H9 (cell line): ENCODE data around the gene BCL6B. TPM values are rescaled to one million over a fixed set of nuclear protein-coding genes. Genes with fewer than 3 reads are reported as not detected.

Source experiments
- DNase-seq: peaks from one replicate; pipeline ENCODE4 v3.0.0-alpha.2; 2017
- H2AFZ ChIP-seq: one replicate; pipeline ENCODE4 v1.6.1; 2013; ENCODE audit warnings: mild to moderate bottlenecking, low read length, control low read depth, moderate library complexity
- H2AK5ac ChIP-seq: 2 replicates; pipeline ENCODE4 v1.6.1; 2013; ENCODE audit warnings: low read length, control low read depth, mixed read lengths; ENCODE audit not compliant: insufficient read length
- H2BK120ac ChIP-seq: one replicate; pipeline ENCODE4 v1.6.1; 2013; ENCODE audit warnings: low read depth, mild to moderate bottlenecking, low read length, control low read depth, inconsistent platforms; ENCODE audit not compliant: poor library complexity, severe bottlenecking
- H2BK12ac ChIP-seq: 2 replicates; pipeline ENCODE4 v1.6.1; 2013; ENCODE audit warnings: low read length, control low read depth, mixed read lengths, low read depth; ENCODE audit not compliant: insufficient read length
- H2BK15ac ChIP-seq: 2 replicates; pipeline ENCODE4 v1.6.1; 2013; ENCODE audit warnings: low read depth, low read length, control low read depth
- H2BK20ac ChIP-seq: one replicate; pipeline ENCODE4 v1.6.1; 2013; ENCODE audit warnings: low read depth, mild to moderate bottlenecking, low read length, control low read depth, inconsistent platforms; ENCODE audit not compliant: poor library complexity, severe bottlenecking
- H2BK5ac ChIP-seq: 2 replicates; pipeline ENCODE4 v1.6.1; 2013; ENCODE audit warnings: low read length, control low read depth, mixed read lengths; ENCODE audit not compliant: insufficient read length
- H3K14ac ChIP-seq: 2 replicates; pipeline ENCODE4 v1.6.1; 2013; ENCODE audit warnings: low read length, control low read depth; ENCODE audit not compliant: insufficient read depth
- H3K18ac ChIP-seq: 2 replicates; pipeline ENCODE4 v1.6.1; 2013; ENCODE audit warnings: low read depth, mild to moderate bottlenecking, mixed read lengths, low read length, control low read depth; ENCODE audit not compliant: insufficient read length
- H3K23ac ChIP-seq: 2 replicates; pipeline ENCODE4 v1.6.1; 2013; ENCODE audit warnings: low read length, control low read depth, mixed read lengths, low read depth; ENCODE audit not compliant: insufficient read length
- H3K23me2 ChIP-seq: 2 replicates; pipeline ENCODE4 v1.6.1; 2013; ENCODE audit warnings: low read depth, mild to moderate bottlenecking, mixed read lengths, low read length, control low read depth; ENCODE audit not compliant: insufficient read length, poor library complexity, severe bottlenecking
- H3K27ac ChIP-seq: 2 replicates; pipeline ENCODE4 v1.5.1; 2013; ENCODE audit warnings: low read length, control low read depth, mixed read lengths, low read depth; ENCODE audit not compliant: insufficient read length
- H3K27me3 ChIP-seq: 2 replicates; pipeline ENCODE4 v1.6.1; 2013; ENCODE audit warnings: low read length, control low read depth, inconsistent platforms; ENCODE audit not compliant: insufficient read depth
- H3K4ac ChIP-seq: 2 replicates; pipeline ENCODE4 v1.6.1; 2013; ENCODE audit warnings: low read depth, mild to moderate bottlenecking, control low read depth, inconsistent platforms, low read length, moderate library complexity
- H3K4me1 ChIP-seq: 2 replicates; pipeline ENCODE4 v1.6.1; 2013; ENCODE audit warnings: low read length, control low read depth, inconsistent platforms; ENCODE audit not compliant: insufficient read depth
- H3K4me2 ChIP-seq: 2 replicates; pipeline ENCODE4 v1.6.1; 2013; ENCODE audit warnings: low read length, control low read depth, mixed read lengths; ENCODE audit not compliant: insufficient read length, insufficient read depth
- H3K56ac ChIP-seq: 2 replicates; pipeline ENCODE4 v1.6.1; 2013; ENCODE audit warnings: low read depth, mild to moderate bottlenecking, mixed read lengths, low read length, control low read depth; ENCODE audit not compliant: insufficient read length
- H3K79me1 ChIP-seq: 2 replicates; pipeline ENCODE4 v1.6.1; 2013; ENCODE audit warnings: low read depth, mild to moderate bottlenecking, moderate library complexity, low read length, control low read depth, inconsistent platforms; ENCODE audit not compliant: insufficient read depth, poor library complexity, severe bottlenecking
- H3K79me2 ChIP-seq: 2 replicates; pipeline ENCODE4 v1.6.1; 2013; ENCODE audit warnings: low read length, control low read depth, inconsistent platforms; ENCODE audit not compliant: insufficient read depth
- H3K9ac ChIP-seq: 2 replicates; pipeline ENCODE4 v1.6.1; 2013; ENCODE audit warnings: low read length, control low read depth, mixed read lengths; ENCODE audit not compliant: insufficient read length; ENCODE audit errors: extremely low read depth
- H3K9me3 ChIP-seq: one replicate; pipeline ENCODE4 v1.6.1; 2013; ENCODE audit warnings: low read depth, low read length, inconsistent platforms; ENCODE audit not compliant: control insufficient read depth
- H3T11ph ChIP-seq: one replicate; pipeline ENCODE4 v1.6.1; 2013; ENCODE audit warnings: mild to moderate bottlenecking, low read length, control low read depth, inconsistent platforms
- H4K20me1 ChIP-seq: one replicate; pipeline ENCODE4 v1.6.1; 2013; ENCODE audit not compliant: control insufficient read depth, insufficient read length, insufficient read depth
- H4K5ac ChIP-seq: 2 replicates; pipeline ENCODE4 v1.6.1; 2013; ENCODE audit warnings: low read depth, mild to moderate bottlenecking, mixed read lengths, low read length, control low read depth; ENCODE audit not compliant: insufficient read length
- H4K8ac ChIP-seq: replicated peaks from 2 replicates; pipeline ENCODE4 v1.6.1; 2013; ENCODE audit warnings: low read length, control low read depth, mixed read lengths, low read depth; ENCODE audit not compliant: insufficient read length
- H4K91ac ChIP-seq: 2 replicates; pipeline ENCODE4 v1.6.1; 2013; ENCODE audit warnings: low read depth, mild to moderate bottlenecking, moderate library complexity, mixed read lengths, low read length, control low read depth; ENCODE audit not compliant: insufficient read length
- H3K27ac Mint-ChIP-seq, 3 experiments: 2 replicates in 2 of 3; 3 replicates in 1 of 3; pipeline ENCODE4 v1.8.0; 2020 to 2021; ENCODE audit warnings: mixed read lengths in 3 of 3, mild to moderate bottlenecking in 1 of 3, moderate library complexity in 1 of 3
- H3K27me3 Mint-ChIP-seq: 2 replicates; pipeline ENCODE4 v1.8.0; 2021; ENCODE audit warnings: low read depth, mild to moderate bottlenecking, moderate library complexity, mixed read lengths
- H3K36me3 Mint-ChIP-seq, 3 experiments: 2 replicates in 2 of 3; 3 replicates in 1 of 3; pipeline ENCODE4 v1.8.0; 2020 to 2021; ENCODE audit warnings: low read depth in 3 of 3, mixed read lengths in 3 of 3; ENCODE audit not compliant: insufficient read depth in 1 of 3
- H3K4me1 Mint-ChIP-seq, 2 experiments: 2 replicates each; pipeline ENCODE4 v1.8.0; 2020; ENCODE audit warnings: mixed read lengths in 2 of 2
- H3K4me3 Mint-ChIP-seq, 2 experiments: 2 replicates in 1 of 2; 3 replicates in 1 of 2; pipeline ENCODE4 v1.8.0; 2020 to 2021; ENCODE audit warnings: mild to moderate bottlenecking in 2 of 2, mixed read lengths in 2 of 2, moderate library complexity in 1 of 2
- H3K9me3 Mint-ChIP-seq, 2 experiments: 2 replicates in 1 of 2; 3 replicates in 1 of 2; pipeline ENCODE4 v1.8.0; 2020; ENCODE audit warnings: mild to moderate bottlenecking in 2 of 2, mixed read lengths in 2 of 2, moderate library complexity in 1 of 2
- CTCF ChIP-seq: fragments of 200-600 bp; sonication (generic); conservative IDR thresholded peaks from 3 replicates; pipeline ENCODE4 v1.8.0; 2021; ENCODE audit warnings: antibody characterized with exemption, mild to moderate bottlenecking
- WGBS: extraction: QIAGEN DNeasy Blood & Tissue Kit; methylation state at CpG from one replicate; pipeline ENCODE4 v1.1.7; 2013; ENCODE audit warnings: missing lambda C conversion rate, low lambda C conversion rate, mixed read lengths; ENCODE audit not compliant: insufficient read length; ENCODE audit errors: extremely low coverage; 5-methylcytosine and 5-hydroxymethylcytosine counted together
- total RNA-seq: library from RNA; stranded (reverse); gene quantifications from 2 replicates; pipeline ENCODE4 v1.2.1, GENCODE V29; 2021

The BCL6B gene
- total RNA-seq, 1 experiment from 2014 or later: 3.3 TPM

- H3K4me2 ChIP-seq: no peak overlapping the region
- no peak overlapping the region for H3K4me3 Mint-ChIP-seq
- H3K79me1 ChIP-seq: peaks cover 11% of the 10 kb centered on the region
- H3K18ac ChIP-seq: no peak overlapping the region
- DNase-seq: no peak
- H2BK5ac ChIP-seq: no peak overlapping the region
- H3K4me1 Mint-ChIP-seq: peaks cover 4 to 9% of the 10 kb centered on the region in 2 experiments
- no peaks in the 10 kb centered on the region for H3K27me3 ChIP-seq
- no peaks in the 10 kb centered on the region for H3K4me1 ChIP-seq
- H2BK20ac ChIP-seq: no peak overlapping the region
- no peak overlapping the region for H3K56ac ChIP-seq
- no peak overlapping the region for H3K23ac ChIP-seq
- no peak overlapping the region for H3K27ac ChIP-seq
- H3K27me3 Mint-ChIP-seq: no peaks in the 10 kb centered on the region
- no peak overlapping the region for H3K14ac ChIP-seq
- H4K20me1 ChIP-seq: no peaks in the 10 kb centered on the region
- no peak overlapping the region for H3K4ac ChIP-seq
- H2AFZ ChIP-seq: no peak overlapping the region
- H2BK120ac ChIP-seq: no peak overlapping the region
- H3K23me2 ChIP-seq: no peaks in the 10 kb centered on the region
- peak overlapping the region in 1 of 3 experiments; percentile 52; a peak in 2 of 7 replicates for H3K27ac Mint-ChIP-seq
- no peak overlapping the region for H4K91ac ChIP-seq
- no peak overlapping the region for H4K8ac ChIP-seq
- H2BK12ac ChIP-seq: no peak overlapping the region
- H3K9ac ChIP-seq: no peak overlapping the region
- H2BK15ac ChIP-seq: no peak overlapping the region
- TF ChIP-seq CTCF: no peak
- H4K5ac ChIP-seq: no peak overlapping the region
- WGBS: no CpG with 5 or more reads among the region's 2 CpGs
- H3K9me3 ChIP-seq: no peaks in the 10 kb centered on the region
- H3K36me3 Mint-ChIP-seq: peaks cover 4 to 15% (median 8%) of the 10 kb centered on the region in 3 experiments; a peak in 5 of 7 replicates
- H3K79me2 ChIP-seq: no peaks in the 10 kb centered on the region; the same call in 1 of the 2 replicates
- H2AK5ac ChIP-seq: no peak overlapping the region
- no peak overlapping the region for H3T11ph ChIP-seq
- H3K9me3 Mint-ChIP-seq: no peaks in the 10 kb centered on the region
Observed at GRCh38 chr17:7007143-7007542, 15.7 kb upstream of the BCL6B start.
